Progenitor cell of endocrine pancreas (in vitro differentiated cells): ENCODE measurements around the gene CCDC107. TPM values are rescaled to one million over a fixed set of nuclear protein-coding genes. Genes with fewer than 3 reads are reported as not detected.

Source experiments
- DNase-seq: peaks from one replicate; pipeline ENCODE4 v3.0.0; 2021; ENCODE audit warnings: low spot score; ENCODE audit not compliant: unreplicated experiment
- H3K27ac Mint-ChIP-seq: 2 replicates; pipeline ENCODE4 v1.8.0; 2021; ENCODE audit warnings: mild to moderate bottlenecking, moderate library complexity, mixed read lengths
- H3K27me3 Mint-ChIP-seq: 2 replicates; pipeline ENCODE4 v1.8.0; 2021; ENCODE audit warnings: mixed read lengths
- H3K36me3 Mint-ChIP-seq: 2 replicates; pipeline ENCODE4 v1.8.0; 2022; ENCODE audit warnings: mixed read lengths; ENCODE audit not compliant: insufficient read depth
- H3K4me1 Mint-ChIP-seq: 2 replicates; pipeline ENCODE4 v1.8.0; 2021; ENCODE audit warnings: low read depth, mixed read lengths
- H3K4me3 Mint-ChIP-seq: 2 replicates; pipeline ENCODE4 v1.8.0; 2021; ENCODE audit warnings: low read depth, mild to moderate bottlenecking, moderate library complexity, mixed read lengths
- H3K9me3 Mint-ChIP-seq: 2 replicates; pipeline ENCODE4 v1.8.0; 2021; ENCODE audit warnings: low read depth, mixed read lengths
- total RNA-seq: library from RNA; stranded (reverse); gene quantifications from 2 replicates; pipeline ENCODE4 v1.2.1, GENCODE V29; 2021
- TF ChIP-seq, protein P1 (sequence below): fragments of 200-600 bp; sonication (generic); IDR thresholded peaks from one replicate; pipeline ENCODE4 v1.5.0; 2021; ENCODE audit warnings: antibody characterized with exemption, mild to moderate bottlenecking; ENCODE audit not compliant: unreplicated experiment

CCDC107 gene
- total RNA-seq, 1 donor from 2014 or later: 18.8 TPM

DNA sequence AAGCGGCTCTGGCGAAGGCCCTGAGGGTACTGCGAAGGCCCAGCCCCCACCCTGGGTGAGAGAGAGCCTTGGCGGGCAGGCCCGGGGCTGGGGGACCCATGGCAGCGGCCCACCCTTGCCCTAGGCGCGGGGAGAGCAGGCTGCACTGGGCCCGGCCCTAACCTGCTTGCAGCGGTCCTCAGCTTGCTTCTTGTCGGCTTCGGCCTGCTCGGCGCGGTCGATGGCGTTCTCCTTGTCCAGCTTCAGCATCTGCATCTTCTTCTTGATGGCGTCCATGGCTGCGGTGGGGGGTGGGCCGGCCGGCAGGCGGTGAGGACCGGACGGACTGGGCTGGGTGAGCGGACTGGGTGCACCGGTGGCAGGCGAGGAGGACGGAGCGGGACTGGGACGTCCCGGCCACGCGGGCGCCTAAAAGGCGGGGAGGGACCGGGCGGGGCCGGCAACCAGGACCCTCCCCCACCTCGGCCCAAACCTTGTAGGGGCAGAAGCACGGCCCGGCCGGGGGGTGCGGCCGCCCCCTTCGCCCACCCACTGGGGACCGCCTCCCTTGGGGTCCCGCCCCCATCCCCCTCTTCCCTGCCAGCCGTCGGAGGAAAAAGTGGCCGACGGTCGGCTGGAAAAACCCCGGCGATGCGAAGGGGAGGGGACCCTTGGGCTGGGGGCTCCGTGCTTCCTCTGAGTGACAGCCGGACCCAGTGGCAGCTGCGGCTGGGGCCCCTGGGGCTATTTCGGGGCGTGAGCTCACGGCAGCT lies 31.6 kb downstream of the CCDC107 start, which contains the start of gene TPM2:
Gene TPM2, minus strand, starts transcription at position 384 of the 752 bp plus-strand sequence. Its CDS starts 108 bp downstream, at position 276.
- Mint-ChIP-seq H3K27me3 (peaks cover 13% of the 10 kb centered on the region), H3K4me1 (peaks cover 5% of the 10 kb centered on the region), H3K4me3 (peak within 1 kb of the TSS; percentile 79), H3K27ac (peak within 1 kb of the TSS; percentile 44), H3K36me3 (no peaks in the 10 kb centered on the region), H3K9me3 (no peaks in the 10 kb centered on the region)
- peak; percentile 18 for DNase-seq
- TF ChIP-seq, protein P1, sequence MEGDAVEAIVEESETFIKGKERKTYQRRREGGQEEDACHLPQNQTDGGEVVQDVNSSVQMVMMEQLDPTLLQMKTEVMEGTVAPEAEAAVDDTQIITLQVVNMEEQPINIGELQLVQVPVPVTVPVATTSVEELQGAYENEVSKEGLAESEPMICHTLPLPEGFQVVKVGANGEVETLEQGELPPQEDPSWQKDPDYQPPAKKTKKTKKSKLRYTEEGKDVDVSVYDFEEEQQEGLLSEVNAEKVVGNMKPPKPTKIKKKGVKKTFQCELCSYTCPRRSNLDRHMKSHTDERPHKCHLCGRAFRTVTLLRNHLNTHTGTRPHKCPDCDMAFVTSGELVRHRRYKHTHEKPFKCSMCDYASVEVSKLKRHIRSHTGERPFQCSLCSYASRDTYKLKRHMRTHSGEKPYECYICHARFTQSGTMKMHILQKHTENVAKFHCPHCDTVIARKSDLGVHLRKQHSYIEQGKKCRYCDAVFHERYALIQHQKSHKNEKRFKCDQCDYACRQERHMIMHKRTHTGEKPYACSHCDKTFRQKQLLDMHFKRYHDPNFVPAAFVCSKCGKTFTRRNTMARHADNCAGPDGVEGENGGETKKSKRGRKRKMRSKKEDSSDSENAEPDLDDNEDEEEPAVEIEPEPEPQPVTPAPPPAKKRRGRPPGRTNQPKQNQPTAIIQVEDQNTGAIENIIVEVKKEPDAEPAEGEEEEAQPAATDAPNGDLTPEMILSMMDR: no peak

GRCh38 chr9:35690294-35690613 lies 32.2 kb downstream of the CCDC107 start:
- TF ChIP-seq, protein P1: no peak
- Mint-ChIP-seq H3K27me3 (peaks cover 13% of the 10 kb centered on the region), H3K9me3 (no peaks in the 10 kb centered on the region), H3K4me1 (peaks cover 5% of the 10 kb centered on the region), H3K4me3 (peak overlapping the region; percentile 79), H3K27ac (no peak overlapping the region), H3K36me3 (no peaks in the 10 kb centered on the region)
- DNase-seq: no peak

GRCh38 chr9:35690614-35691333 lies 32.7 kb downstream of the CCDC107 start:
- Mint-ChIP-seq H3K9me3 (no peaks in the 10 kb centered on the region), H3K27ac (peak overlapping the region; percentile 44), H3K36me3 (no peaks in the 10 kb centered on the region), H3K4me1 (peaks cover 5% of the 10 kb centered on the region), H3K4me3 (peak overlapping the region; percentile 79), H3K27me3 (peaks cover 13% of the 10 kb centered on the region)
- peak; percentile 23 for DNase-seq
- TF ChIP-seq, protein P1: no peak

DNA sequence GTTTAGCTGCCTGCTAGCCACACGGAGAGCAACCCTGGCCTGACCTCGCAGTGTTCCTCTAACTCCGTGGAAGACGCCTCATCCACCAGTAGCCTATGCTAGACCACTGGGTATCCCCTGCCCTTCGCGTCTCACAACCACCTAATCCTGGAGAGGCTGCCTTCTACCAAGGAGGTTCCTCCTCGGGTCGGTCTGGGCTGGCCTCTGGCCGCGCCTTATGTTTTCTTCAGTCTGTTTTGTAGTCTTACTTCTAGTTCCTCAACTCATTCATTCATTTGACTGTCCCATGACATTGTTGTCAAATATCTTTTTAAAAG lies 33.2 kb downstream of the CCDC107 start:
- TF ChIP-seq, protein P1: no peak
- peak overlapping the region; percentile 44 for H3K27ac Mint-ChIP-seq
- no peaks in the 10 kb centered on the region for H3K9me3 Mint-ChIP-seq
- peaks cover 13% of the 10 kb centered on the region for H3K27me3 Mint-ChIP-seq
- H3K4me3 Mint-ChIP-seq: peak overlapping the region; percentile 79
- peaks cover 5% of the 10 kb centered on the region for H3K4me1 Mint-ChIP-seq
- DNase-seq: no peak
- H3K36me3 Mint-ChIP-seq: no peaks in the 10 kb centered on the region

DNA sequence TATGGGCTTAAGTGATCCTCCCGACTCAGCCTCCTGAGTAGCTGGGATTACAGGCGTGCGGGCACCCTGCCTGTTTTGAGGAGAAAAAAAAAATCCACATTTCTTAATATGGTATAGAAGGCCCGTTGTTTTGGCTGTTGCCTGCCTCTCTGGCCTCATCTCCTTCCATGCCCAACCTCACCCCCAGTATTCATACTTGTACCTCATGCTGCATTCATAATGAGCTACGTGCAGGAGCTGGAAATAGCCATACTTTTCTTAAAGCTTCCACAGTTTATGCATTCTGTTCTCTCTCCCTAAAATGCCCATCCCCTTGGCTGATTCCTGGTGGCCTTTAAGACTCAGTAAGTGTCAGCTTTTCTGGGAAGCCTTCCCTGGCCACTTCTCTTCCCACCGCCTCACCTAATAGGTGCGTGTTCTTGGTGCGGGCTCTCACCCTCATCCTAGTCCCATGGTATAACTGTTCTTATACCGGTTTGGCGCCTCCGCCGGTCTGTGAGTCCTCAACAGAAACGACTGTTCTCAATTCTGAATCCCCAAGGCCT lies 33.7 kb downstream of the CCDC107 start:
- Mint-ChIP-seq H3K27ac (no peak overlapping the region), H3K36me3 (peaks cover 5% of the 10 kb centered on the region), H3K9me3 (no peaks in the 10 kb centered on the region), H3K4me3 (peak overlapping the region; percentile 79), H3K27me3 (peaks cover 13% of the 10 kb centered on the region), H3K4me1 (peaks cover 5% of the 10 kb centered on the region)
- no peak for DNase-seq
- TF ChIP-seq, protein P1: no peak
